WTC11 (cell line): ENCODE measurements around the gene KLHL34. TPM values are rescaled to one million over a fixed set of nuclear protein-coding genes. Genes with fewer than 3 reads are reported as not detected.

Experiments
- ATAC-seq: fragments of 200-7000 bp; cut with Tn5 transposase; 2 replicates; pipeline ENCODE4 v1.10.0; 2021; ENCODE audit warnings: mild to moderate bottlenecking, moderate library complexity
- Bru-seq: library from RNA; stranded (reverse); fragments of 400-500 nt; gene quantifications from one replicate; lab custom pipeline; 2021; lab: Mats Ljungman, UMichigan
- CTCF ChIA-PET: fragments of 300-600 bp; sonication (Branson Sonifier 250); formaldehyde crosslinking; loops from one replicate; lab custom pipeline; 2021; ENCODE audit warnings: antibody characterized with exemption; lab: Charles Lee
- POLR2A ChIA-PET: fragments of 350-600 bp; sonication (Branson Sonifier 250); formaldehyde crosslinking; loops from one replicate; lab custom pipeline; 2021; ENCODE audit warnings: antibody characterized with exemption; lab: Charles Lee
- DNase-seq: peaks from one replicate; pipeline ENCODE4 v3.0.0; 2021; ENCODE audit warnings: low spot score
- H3K27ac Mint-ChIP-seq: 2 replicates; pipeline ENCODE4 v1.8.0; 2021; ENCODE audit warnings: mixed read lengths
- H3K27me3 Mint-ChIP-seq: 2 replicates; pipeline ENCODE4 v1.8.0; 2021; ENCODE audit warnings: low read depth, mild to moderate bottlenecking, moderate library complexity, mixed read lengths
- H3K36me3 Mint-ChIP-seq: 2 replicates; pipeline ENCODE4 v1.8.0; 2021; ENCODE audit warnings: mixed read lengths
- H3K4me1 Mint-ChIP-seq: 2 replicates; pipeline ENCODE4 v1.8.0; 2022; ENCODE audit warnings: mixed read lengths
- H3K4me3 Mint-ChIP-seq: 2 replicates; pipeline ENCODE4 v1.8.0; 2021; ENCODE audit warnings: mild to moderate bottlenecking, moderate library complexity, mixed read lengths
- H3K9me3 Mint-ChIP-seq: 2 replicates; pipeline ENCODE4 v1.8.0; 2021; ENCODE audit warnings: mixed read lengths
- CDX4 ChIP-seq: fragments of 250-450 bp; sonication (Bioruptor Pico); IDR thresholded peaks from 2 replicates; pipeline ENCODE4 v1.9.0; 2021; ENCODE audit warnings: moderate library complexity, mild to moderate bottlenecking, inconsistent platforms, borderline replicate concordance
- CREM ChIP-seq: sonication (generic); formaldehyde crosslinking; IDR thresholded peaks from 2 replicates; pipeline ENCODE4 v1.8.1; 2022; ENCODE audit warnings: mild to moderate bottlenecking, missing genetic modification reagents, moderate library complexity
- ELF4 ChIP-seq: sonication (generic); formaldehyde crosslinking; IDR thresholded peaks from 2 replicates; pipeline ENCODE4 v1.8.1; 2022; ENCODE audit warnings: low read depth, mild to moderate bottlenecking, moderate library complexity, missing genetic modification reagents
- ESRRA ChIP-seq: sonication (generic); formaldehyde crosslinking; IDR thresholded peaks from 2 replicates; pipeline ENCODE4 v1.8.1; 2022; ENCODE audit warnings: mild to moderate bottlenecking, missing genetic modification reagents, borderline replicate concordance
- ETV6 ChIP-seq: sonication (generic); formaldehyde crosslinking; IDR thresholded peaks from 2 replicates; pipeline ENCODE4 v1.8.1; 2022; ENCODE audit warnings: mild to moderate bottlenecking, missing genetic modification reagents
- GRHL2 ChIP-seq: fragments of 250-450 bp; sonication (Bioruptor Pico); IDR thresholded peaks from 2 replicates; pipeline ENCODE4 v1.8.0; 2022; ENCODE audit warnings: mild to moderate bottlenecking, moderate library complexity; ENCODE audit not compliant: insufficient replicate concordance, severe bottlenecking
- GTF2I ChIP-seq: fragments of 250-450 bp; sonication (Bioruptor Pico); conservative IDR thresholded peaks from 2 replicates; pipeline ENCODE4 v1.4.0; 2021; ENCODE audit warnings: mild to moderate bottlenecking
- HMGA2 ChIP-seq: fragments of 250-450 bp; sonication (Bioruptor Pico); IDR thresholded peaks from 2 replicates; pipeline ENCODE4 v1.4.0; 2021; ENCODE audit warnings: mild to moderate bottlenecking, moderate library complexity
- HMGXB4 ChIP-seq: sonication (generic); formaldehyde crosslinking; IDR thresholded peaks from 2 replicates; pipeline ENCODE4 v1.8.1; 2023; ENCODE audit warnings: mild to moderate bottlenecking, moderate library complexity, missing genetic modification reagents
- JUN ChIP-seq: sonication (generic); formaldehyde crosslinking; IDR thresholded peaks from 2 replicates; pipeline ENCODE4 v1.8.0; 2023; ENCODE audit warnings: mild to moderate bottlenecking, missing genetic modification reagents
- KAT7 ChIP-seq: sonication (generic); formaldehyde crosslinking; IDR thresholded peaks from 2 replicates; pipeline ENCODE4 v1.8.1; 2023; ENCODE audit warnings: missing genetic modification reagents, mild to moderate bottlenecking, borderline replicate concordance
- MAX ChIP-seq: sonication (generic); formaldehyde crosslinking; IDR thresholded peaks from 2 replicates; pipeline ENCODE4 v1.8.0; 2022; ENCODE audit warnings: mild to moderate bottlenecking, missing genetic modification reagents
- NFATC4 ChIP-seq: fragments of 250-450 bp; sonication (Bioruptor Pico); IDR thresholded peaks from 2 replicates; pipeline ENCODE4 v1.9.0; 2021; ENCODE audit warnings: mild to moderate bottlenecking
- NR1H2 ChIP-seq: sonication (generic); formaldehyde crosslinking; IDR thresholded peaks from 2 replicates; pipeline ENCODE4 v1.9.0; 2021; ENCODE audit warnings: mild to moderate bottlenecking, moderate library complexity, missing genetic modification reagents
- RELA ChIP-seq: sonication (generic); formaldehyde crosslinking; IDR thresholded peaks from 2 replicates; pipeline ENCODE4 v1.8.1; 2022; ENCODE audit warnings: missing genetic modification reagents, mild to moderate bottlenecking, borderline replicate concordance
- TCF7 ChIP-seq: sonication (generic); formaldehyde crosslinking; IDR thresholded peaks from 2 replicates; pipeline ENCODE4 v1.8.0; 2022; ENCODE audit warnings: mild to moderate bottlenecking, low read depth, missing genetic modification reagents, moderate library complexity
- ZBTB21 ChIP-seq: sonication (generic); formaldehyde crosslinking; IDR thresholded peaks from 2 replicates; pipeline ENCODE4 v1.8.1; 2023; ENCODE audit warnings: mild to moderate bottlenecking, missing genetic modification reagents, borderline replicate concordance
- ZNF121 ChIP-seq: sonication (generic); formaldehyde crosslinking; IDR thresholded peaks from 2 replicates; pipeline ENCODE4 v1.8.0; 2023; ENCODE audit warnings: missing genetic modification reagents
- ZNF138 ChIP-seq: sonication (generic); formaldehyde crosslinking; conservative IDR thresholded peaks from 2 replicates; pipeline ENCODE4 v1.8.1; 2022; ENCODE audit warnings: mild to moderate bottlenecking, moderate library complexity, missing genetic modification reagents
- ZNF416 ChIP-seq: fragments of 250-450 bp; sonication (Bioruptor Pico); IDR thresholded peaks from 2 replicates; pipeline ENCODE4 v1.9.0; 2021; ENCODE audit warnings: mild to moderate bottlenecking, inconsistent platforms
- long read RNA-seq, 3 experiments: library from RNA in 1 of 3; library from capped mRNA in 1 of 3; library from polyadenylated mRNA in 1 of 3; unstranded in 2 of 3; stranded (forward) in 1 of 3; transcript quantifications; one replicate each; pipeline ENCODE4 v2.0.0, GENCODE V29; 2021
- total RNA-seq: library from RNA; stranded (reverse); gene quantifications from 3 replicates; pipeline ENCODE4 v1.2.3, GENCODE V29; 2021
- TF ChIP-seq, protein P1 (sequence below): sonication (generic); formaldehyde crosslinking; conservative IDR thresholded peaks from 2 replicates; pipeline ENCODE4 v1.8.1; 2023; ENCODE audit warnings: mild to moderate bottlenecking, low read depth, missing genetic modification reagents, moderate library complexity
- TF ChIP-seq, protein P2 (sequence below): sonication (generic); formaldehyde crosslinking; IDR thresholded peaks from 2 replicates; pipeline ENCODE4 v1.8.1; 2023; ENCODE audit warnings: mild to moderate bottlenecking, missing genetic modification reagents

KLHL34 gene, protein sequence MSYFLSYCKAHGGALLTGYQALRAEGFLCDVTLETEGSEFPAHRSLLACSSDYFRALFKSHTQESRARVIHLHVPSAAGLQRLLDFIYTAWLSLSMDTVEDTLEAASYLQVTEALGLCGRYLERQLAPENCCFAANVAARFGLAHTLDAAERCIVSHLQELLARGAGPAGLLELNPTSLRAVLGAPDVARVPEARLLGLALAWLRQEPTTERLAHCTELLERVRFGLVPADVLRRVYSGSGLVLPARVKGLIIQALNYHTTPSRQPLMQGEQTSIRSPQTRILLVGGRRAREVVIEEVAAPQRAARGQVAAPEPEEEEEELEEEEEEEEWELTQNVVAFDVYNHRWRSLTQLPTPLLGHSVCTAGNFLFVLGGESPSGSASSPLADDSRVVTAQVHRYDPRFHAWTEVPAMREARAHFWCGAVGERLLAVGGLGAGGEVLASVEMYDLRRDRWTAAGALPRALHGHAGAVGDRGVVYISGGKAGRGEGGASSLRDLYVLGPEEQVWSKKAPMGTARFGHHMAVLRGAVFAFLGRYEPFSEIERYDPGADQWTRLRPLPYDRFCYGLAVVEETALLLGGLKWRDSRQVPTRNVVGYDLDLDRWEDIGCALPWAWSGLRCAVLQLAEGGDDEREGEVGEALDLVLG
- total RNA-seq (1.6 TPM in 3 replicates), Bru-seq, nascent RNA (percentile 38 among the genes with signal in this experiment)
- long read RNA-seq, experiment 1, transcript KLHL34-201 (1 exons, 3,641 nt) = major isoform, 6 of 6 reads
- long read RNA-seq, experiment 1, partial matches to known transcripts = 0 of 6 reads
- long read RNA-seq, experiment 1, other reads (novel, unspliced or antisense) = 0 of 6 reads
- long read RNA-seq, experiment 2 = 0 reads
- long read RNA-seq, experiment 3 = 0 reads

GRCh38 chrX:21658152-21658737 lies at the start of gene KLHL34:
Gene KLHL34, minus strand, starts transcription at chrX:21658330. Its CDS starts 542 bp downstream, at chrX:21657788.
- DNase-seq (peak; percentile 35), ATAC-seq (peak; percentile 79)
- POLR2A ChIA-PET = no interaction called here
- H3K36me3 Mint-ChIP-seq = no peaks in the 10 kb centered on the region
- TF ChIP-seq NFATC4 (CRISPR knock-in tag) (no peak), ETV6 (CRISPR knock-in tag) (0 out of 2 replicates have a peak, but pooled peaks have one; percentile 8), CDX4 (CRISPR knock-in tag) (no peak)
- peak within 1 kb of the TSS; percentile 65 for H3K4me3 Mint-ChIP-seq
- no peaks in the 10 kb centered on the region for H3K9me3 Mint-ChIP-seq
- no peak within 1 kb of the TSS for H3K27ac Mint-ChIP-seq
- CTCF ChIA-PET = interaction anchor here (0.7 to 2.1 kb wide), 3 partner anchors 67 to 163 kb away, joined by 3 to 8 read pairs (median 3); no protein-coding TSS in a partner anchor
- peaks cover 3% of the 10 kb centered on the region; the same call in 1 of the 2 replicates for H3K27me3 Mint-ChIP-seq
- H3K4me1 Mint-ChIP-seq = peaks cover 7% of the 10 kb centered on the region; the same call in 1 of the 2 replicates

DNA sequence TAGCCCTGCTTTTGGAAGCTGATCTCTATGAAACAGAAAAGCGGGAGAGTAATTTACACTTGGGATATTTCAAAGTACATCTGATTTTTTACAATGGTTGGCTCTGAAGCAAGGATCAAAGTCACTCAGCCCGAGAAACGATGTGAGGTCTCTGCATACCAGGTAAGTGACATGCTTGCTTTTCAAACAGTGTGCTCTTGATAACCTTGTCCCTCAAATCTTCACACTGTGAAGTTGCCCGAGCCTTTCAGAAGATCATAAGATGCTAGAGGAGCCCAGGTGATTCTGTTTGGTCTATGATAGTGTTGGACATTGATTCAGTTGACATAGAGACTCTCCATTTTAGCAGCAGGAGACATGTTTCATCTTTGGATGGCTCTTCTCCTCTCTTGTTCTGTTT lies 47.1 kb upstream of the KLHL34 start:
- Mint-ChIP-seq H3K4me3 (no peak overlapping the region), H3K9me3 (no peaks in the 10 kb centered on the region), H3K36me3 (no peaks in the 10 kb centered on the region), H3K27me3 (no peaks in the 10 kb centered on the region), H3K4me1 (peaks cover 10% of the 10 kb centered on the region), H3K27ac (no peak overlapping the region)
- POLR2A ChIA-PET = no interaction called here
- no peak for DNase-seq
- no peak for TF ChIP-seq ZNF138 (CRISPR knock-in tag)
- no peak for TF ChIP-seq MAX
- no peak for TF ChIP-seq ESRRA
- no peak for TF ChIP-seq JUN (CRISPR knock-in tag)
- no peak for TF ChIP-seq HMGXB4
- TF ChIP-seq, all 79 proteins: peak for 0
- CTCF ChIA-PET = no interaction called here
- ATAC-seq = no peak

DNA sequence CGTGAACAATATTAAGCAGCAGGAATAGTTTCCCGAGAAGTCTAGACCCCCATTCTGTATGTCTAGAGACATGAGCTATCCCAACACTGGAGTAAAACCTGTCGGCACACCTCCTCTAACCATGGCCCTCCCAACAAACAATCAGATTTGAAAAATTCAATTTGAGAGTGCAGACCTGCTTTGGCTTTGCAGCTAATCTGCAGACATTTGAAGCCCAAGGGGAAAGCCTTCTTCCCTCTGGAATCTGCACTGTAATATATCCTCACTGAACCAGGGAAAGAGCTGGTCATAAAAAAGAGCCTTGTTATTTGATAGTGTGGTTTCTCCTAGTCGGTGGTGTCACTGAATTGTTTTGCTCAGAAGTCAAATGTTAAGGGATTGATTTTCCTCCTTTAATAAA lies 44.6 kb upstream of the KLHL34 start:
- Mint-ChIP-seq H3K27ac (no peak overlapping the region), H3K27me3 (no peaks in the 10 kb centered on the region), H3K4me1 (peaks cover 10% of the 10 kb centered on the region), H3K4me3 (no peak overlapping the region), H3K36me3 (no peaks in the 10 kb centered on the region), H3K9me3 (no peaks in the 10 kb centered on the region)
- ChIA-PET CTCF (interaction anchor here (1.7 kb wide), 1 partner anchor 23 kb away, joined by 5 read pairs; no protein-coding TSS in a partner anchor), POLR2A (no interaction called here)
- no peak for DNase-seq
- ATAC-seq = no peak
- TF ChIP-seq GRHL2 (CRISPR knock-in tag) (no peak), HMGA2 (no peak), ZNF416 (CRISPR knock-in tag) (no peak), CREM (no peak), NR1H2 (CRISPR knock-in tag) (no peak), RELA (no peak), ELF4 (no peak), ZNF121 (no peak), KAT7 (no peak), JUN (CRISPR knock-in tag) (no peak), TCF7 (CRISPR knock-in tag) (no peak), ZBTB21 (CRISPR knock-in tag) (no peak), GTF2I (no peak)
- TF ChIP-seq, protein P1, sequence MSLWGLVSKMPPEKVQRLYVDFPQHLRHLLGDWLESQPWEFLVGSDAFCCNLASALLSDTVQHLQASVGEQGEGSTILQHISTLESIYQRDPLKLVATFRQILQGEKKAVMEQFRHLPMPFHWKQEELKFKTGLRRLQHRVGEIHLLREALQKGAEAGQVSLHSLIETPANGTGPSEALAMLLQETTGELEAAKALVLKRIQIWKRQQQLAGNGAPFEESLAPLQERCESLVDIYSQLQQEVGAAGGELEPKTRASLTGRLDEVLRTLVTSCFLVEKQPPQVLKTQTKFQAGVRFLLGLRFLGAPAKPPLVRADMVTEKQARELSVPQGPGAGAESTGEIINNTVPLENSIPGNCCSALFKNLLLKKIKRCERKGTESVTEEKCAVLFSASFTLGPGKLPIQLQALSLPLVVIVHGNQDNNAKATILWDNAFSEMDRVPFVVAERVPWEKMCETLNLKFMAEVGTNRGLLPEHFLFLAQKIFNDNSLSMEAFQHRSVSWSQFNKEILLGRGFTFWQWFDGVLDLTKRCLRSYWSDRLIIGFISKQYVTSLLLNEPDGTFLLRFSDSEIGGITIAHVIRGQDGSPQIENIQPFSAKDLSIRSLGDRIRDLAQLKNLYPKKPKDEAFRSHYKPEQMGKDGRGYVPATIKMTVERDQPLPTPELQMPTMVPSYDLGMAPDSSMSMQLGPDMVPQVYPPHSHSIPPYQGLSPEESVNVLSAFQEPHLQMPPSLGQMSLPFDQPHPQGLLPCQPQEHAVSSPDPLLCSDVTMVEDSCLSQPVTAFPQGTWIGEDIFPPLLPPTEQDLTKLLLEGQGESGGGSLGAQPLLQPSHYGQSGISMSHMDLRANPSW = no peak
- TF ChIP-seq, protein P2, sequence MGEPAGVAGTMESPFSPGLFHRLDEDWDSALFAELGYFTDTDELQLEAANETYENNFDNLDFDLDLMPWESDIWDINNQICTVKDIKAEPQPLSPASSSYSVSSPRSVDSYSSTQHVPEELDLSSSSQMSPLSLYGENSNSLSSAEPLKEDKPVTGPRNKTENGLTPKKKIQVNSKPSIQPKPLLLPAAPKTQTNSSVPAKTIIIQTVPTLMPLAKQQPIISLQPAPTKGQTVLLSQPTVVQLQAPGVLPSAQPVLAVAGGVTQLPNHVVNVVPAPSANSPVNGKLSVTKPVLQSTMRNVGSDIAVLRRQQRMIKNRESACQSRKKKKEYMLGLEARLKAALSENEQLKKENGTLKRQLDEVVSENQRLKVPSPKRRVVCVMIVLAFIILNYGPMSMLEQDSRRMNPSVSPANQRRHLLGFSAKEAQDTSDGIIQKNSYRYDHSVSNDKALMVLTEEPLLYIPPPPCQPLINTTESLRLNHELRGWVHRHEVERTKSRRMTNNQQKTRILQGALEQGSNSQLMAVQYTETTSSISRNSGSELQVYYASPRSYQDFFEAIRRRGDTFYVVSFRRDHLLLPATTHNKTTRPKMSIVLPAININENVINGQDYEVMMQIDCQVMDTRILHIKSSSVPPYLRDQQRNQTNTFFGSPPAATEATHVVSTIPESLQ (CRISPR knock-in tag) = no peak
